Stimulated activated CD8-positive, alpha-beta memory T cell treated with anti-CD3 and anti-CD28 coated beads, Interleukin-12 subunit alpha, Interleukin-12 subunit beta, amount 100 ng/mL, for 1 hour (primary cell): ENCODE results near the gene GATC.

ENCODE experiments used
- DNase-seq: peaks from one replicate; pipeline ENCODE4 v3.0.0-alpha.2; 2020; ENCODE audit warnings: low read depth

Gene GATC

GRCh38 chr12:120498870-120499515 is 52.7 kb downstream of the GATC start:
- no peak for DNase-seq

DNA sequence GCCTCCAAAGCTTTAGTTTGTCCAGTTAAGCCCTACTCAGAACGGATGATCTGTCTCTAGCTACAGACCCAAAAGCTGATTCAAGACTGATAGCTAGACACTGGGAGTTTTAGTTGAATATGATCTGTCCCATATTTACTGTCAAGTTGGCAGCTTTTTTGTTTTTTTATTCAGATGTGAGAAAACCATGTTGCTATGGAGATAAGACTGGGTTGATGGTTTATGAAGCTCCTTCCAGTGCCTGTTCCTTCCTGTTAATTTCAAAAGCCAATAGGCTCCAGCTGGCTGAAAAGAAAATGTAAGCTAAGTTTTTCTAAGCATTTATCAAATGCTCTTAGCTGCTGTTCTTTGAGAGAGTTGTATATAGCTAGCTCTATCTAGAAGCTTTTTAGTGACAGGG is 54.3 kb downstream of the GATC start:
- no peak for DNase-seq

DNA sequence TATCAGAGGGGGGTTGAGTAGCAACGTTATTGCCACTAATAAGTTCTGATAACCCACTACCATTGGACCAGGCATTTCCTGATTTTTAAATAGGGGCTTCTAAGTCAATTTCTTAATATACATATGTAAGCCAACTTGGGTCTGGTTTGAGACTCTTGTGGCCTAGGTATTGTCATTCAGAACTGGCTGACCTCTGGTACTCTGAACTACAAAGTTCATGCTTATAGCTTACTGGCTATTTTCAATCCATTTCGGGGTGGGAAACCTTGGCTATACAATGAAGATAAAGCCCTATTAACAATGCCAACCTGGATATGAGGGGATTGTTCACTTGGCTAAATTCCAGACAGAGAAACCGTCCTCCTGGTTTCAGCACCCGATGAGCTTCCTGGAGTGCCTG is 58.3 kb downstream of the GATC start:
- no peak for DNase-seq

GRCh38 chr12:120508537-120508936 is 62.3 kb downstream of the GATC start:
- DNase-seq = no peak
